ENCODE results near the gene NOXA1. TPM values are rescaled to one million over a fixed set of nuclear protein-coding genes. Genes with fewer than 3 reads are reported as not detected.

NOXA1 gene
- total RNA-seq, 1 donor = not detected

DNA sequence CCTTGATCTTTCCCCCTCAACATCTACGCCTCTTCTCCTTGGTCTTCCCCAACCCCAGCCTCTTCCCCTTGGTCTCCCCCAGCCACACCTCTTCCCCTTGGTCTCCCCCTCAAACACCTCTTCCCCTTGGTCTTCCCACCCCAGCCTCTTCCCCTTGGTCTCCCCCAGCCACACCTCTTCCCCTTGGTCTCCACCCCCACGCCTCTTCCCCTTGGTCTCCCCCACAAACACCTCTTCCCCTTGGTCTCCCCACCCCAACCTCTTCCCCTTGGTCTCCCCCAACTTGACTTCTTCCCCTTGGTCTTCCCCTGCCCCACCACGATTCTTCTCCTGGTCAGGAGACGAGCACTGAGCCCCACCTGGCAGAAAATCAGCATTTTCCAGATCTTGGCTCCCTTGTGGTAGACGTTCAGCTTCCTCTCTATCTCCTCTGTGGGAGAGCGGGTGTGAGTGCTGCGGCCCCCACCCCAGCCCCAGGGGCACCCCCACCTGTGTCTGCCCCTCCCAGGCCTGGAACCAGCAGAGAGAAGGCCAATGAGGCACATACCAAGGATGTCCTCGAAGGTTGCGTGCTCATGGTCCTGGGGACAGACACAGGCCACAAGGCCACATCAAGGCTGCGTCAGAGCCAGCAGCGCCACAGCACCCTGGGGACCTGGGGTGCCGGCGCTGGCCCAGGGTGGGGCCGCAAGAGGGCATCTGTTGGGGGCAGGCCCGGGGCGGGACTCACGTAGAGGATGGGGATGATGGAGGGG lies 29.0 kb downstream of the NOXA1 start:
- TF ChIP-seq, protein P1, sequence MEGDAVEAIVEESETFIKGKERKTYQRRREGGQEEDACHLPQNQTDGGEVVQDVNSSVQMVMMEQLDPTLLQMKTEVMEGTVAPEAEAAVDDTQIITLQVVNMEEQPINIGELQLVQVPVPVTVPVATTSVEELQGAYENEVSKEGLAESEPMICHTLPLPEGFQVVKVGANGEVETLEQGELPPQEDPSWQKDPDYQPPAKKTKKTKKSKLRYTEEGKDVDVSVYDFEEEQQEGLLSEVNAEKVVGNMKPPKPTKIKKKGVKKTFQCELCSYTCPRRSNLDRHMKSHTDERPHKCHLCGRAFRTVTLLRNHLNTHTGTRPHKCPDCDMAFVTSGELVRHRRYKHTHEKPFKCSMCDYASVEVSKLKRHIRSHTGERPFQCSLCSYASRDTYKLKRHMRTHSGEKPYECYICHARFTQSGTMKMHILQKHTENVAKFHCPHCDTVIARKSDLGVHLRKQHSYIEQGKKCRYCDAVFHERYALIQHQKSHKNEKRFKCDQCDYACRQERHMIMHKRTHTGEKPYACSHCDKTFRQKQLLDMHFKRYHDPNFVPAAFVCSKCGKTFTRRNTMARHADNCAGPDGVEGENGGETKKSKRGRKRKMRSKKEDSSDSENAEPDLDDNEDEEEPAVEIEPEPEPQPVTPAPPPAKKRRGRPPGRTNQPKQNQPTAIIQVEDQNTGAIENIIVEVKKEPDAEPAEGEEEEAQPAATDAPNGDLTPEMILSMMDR (IDR thresholded peaks at IDR 0.05; ENCODE audit: insufficient read depth, low read depth, low read length) = no peak
- no peak for DNase-seq (ENCODE audit: low read depth)
- H3K4me3 ChIP-seq (ENCODE audit: low read depth, low read length) = no peak overlapping the region

GRCh38 chr9:137452761-137453642 lies 29.8 kb downstream of the NOXA1 start:
- H3K4me3 ChIP-seq (ENCODE audit: low read depth, low read length) = no peak overlapping the region
- no peak for DNase-seq (ENCODE audit: low read depth)

GRCh38 chr9:137453643-137454081 lies 30.5 kb downstream of the NOXA1 start:
- TF ChIP-seq, protein P1 (IDR thresholded peaks at IDR 0.05; ENCODE audit: insufficient read depth, low read depth, low read length) = no peak
- DNase-seq (ENCODE audit: low read depth) = peak; percentile 74
- peak overlapping the region; percentile 30 for H3K4me3 ChIP-seq (ENCODE audit: low read depth, low read length)

More at GRCh38 chr9:137452761-137453642, 29.8 kb downstream of the NOXA1 start:
- TF ChIP-seq, protein P1 (IDR thresholded peaks at IDR 0.05; ENCODE audit: insufficient read depth, low read depth, low read length) = no peak

GRCh38 chr9:137454145-137454596 lies 31.0 kb downstream of the NOXA1 start:
- TF ChIP-seq, protein P1 (IDR thresholded peaks at IDR 0.05; ENCODE audit: insufficient read depth, low read depth, low read length) = no peak
- H3K4me3 ChIP-seq (ENCODE audit: low read depth, low read length) = peak overlapping the region; percentile 21
- DNase-seq (ENCODE audit: low read depth) = peak; percentile 28

- TF ChIP-seq, protein P1 (IDR thresholded peaks at IDR 0.05; ENCODE audit: insufficient read depth, low read depth, low read length) = no peak
- peak; percentile 43 for DNase-seq (ENCODE audit: low read depth)
- no peak overlapping the region for H3K4me3 ChIP-seq (ENCODE audit: low read depth, low read length)
These were observed 31.6 kb downstream of the NOXA1 start for GRCh38 chr9:137454597-137455358.

GRCh38 chr9:137455359-137455991 lies 32.3 kb downstream of the NOXA1 start:
- no peak overlapping the region for H3K4me3 ChIP-seq (ENCODE audit: low read depth, low read length)
- TF ChIP-seq, protein P1 (IDR thresholded peaks at IDR 0.05; ENCODE audit: insufficient read depth, low read depth, low read length) = no peak
- no peak for DNase-seq (ENCODE audit: low read depth)

Data from fibroblast of villous mesenchyme (primary cell).